ENCODE measurements around the gene RNF8. TPM values are rescaled to one million over a fixed set of nuclear protein-coding genes. Genes with fewer than 3 reads are reported as not detected.
"Not testable (repeated sequence)": the region's sequence is repeated elsewhere in the genome, so short reads cannot be mapped to it uniquely, and the experiment has no call there.

The RNF8 gene
- total and polyA plus RNA-seq, 9 of the 15 experiments (the other 6 are each of a cell fraction or from before 2014, with no cell fraction given), result 10.6 to 47.0 (median 37.5) TPM

DNA sequence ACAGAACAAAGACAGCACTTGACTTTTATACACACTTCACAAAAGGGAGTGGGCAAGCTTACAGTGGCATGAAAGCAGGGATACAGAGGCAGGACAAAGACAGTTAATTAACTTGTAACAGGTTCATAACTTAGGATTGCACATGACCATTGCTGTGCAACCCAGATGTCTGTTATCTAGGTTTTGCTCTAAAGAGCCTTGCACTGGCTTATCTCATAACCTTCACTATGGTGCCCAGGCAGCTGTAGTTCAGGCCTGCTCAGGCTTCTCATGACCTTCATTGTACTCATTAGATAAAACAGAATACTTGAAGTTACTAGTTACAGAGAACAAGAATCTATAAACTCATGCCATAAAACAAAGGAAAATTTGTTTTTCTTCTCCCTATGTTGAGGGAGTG lies 47.9 kb downstream of the RNF8 start (continued):
- TF ChIP-seq, protein P1, sequence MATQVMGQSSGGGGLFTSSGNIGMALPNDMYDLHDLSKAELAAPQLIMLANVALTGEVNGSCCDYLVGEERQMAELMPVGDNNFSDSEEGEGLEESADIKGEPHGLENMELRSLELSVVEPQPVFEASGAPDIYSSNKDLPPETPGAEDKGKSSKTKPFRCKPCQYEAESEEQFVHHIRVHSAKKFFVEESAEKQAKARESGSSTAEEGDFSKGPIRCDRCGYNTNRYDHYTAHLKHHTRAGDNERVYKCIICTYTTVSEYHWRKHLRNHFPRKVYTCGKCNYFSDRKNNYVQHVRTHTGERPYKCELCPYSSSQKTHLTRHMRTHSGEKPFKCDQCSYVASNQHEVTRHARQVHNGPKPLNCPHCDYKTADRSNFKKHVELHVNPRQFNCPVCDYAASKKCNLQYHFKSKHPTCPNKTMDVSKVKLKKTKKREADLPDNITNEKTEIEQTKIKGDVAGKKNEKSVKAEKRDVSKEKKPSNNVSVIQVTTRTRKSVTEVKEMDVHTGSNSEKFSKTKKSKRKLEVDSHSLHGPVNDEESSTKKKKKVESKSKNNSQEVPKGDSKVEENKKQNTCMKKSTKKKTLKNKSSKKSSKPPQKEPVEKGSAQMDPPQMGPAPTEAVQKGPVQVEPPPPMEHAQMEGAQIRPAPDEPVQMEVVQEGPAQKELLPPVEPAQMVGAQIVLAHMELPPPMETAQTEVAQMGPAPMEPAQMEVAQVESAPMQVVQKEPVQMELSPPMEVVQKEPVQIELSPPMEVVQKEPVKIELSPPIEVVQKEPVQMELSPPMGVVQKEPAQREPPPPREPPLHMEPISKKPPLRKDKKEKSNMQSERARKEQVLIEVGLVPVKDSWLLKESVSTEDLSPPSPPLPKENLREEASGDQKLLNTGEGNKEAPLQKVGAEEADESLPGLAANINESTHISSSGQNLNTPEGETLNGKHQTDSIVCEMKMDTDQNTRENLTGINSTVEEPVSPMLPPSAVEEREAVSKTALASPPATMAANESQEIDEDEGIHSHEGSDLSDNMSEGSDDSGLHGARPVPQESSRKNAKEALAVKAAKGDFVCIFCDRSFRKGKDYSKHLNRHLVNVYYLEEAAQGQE (IDR thresholded peaks at IDR 0.05; ENCODE audit: borderline replicate concordance), result peak; percentile 5; the same call in 1 of the 2 replicates
- TF ChIP-seq, protein P1 (CRISPR knock-in tag; IDR thresholded peaks at IDR 0.05; ENCODE audit: low read depth), result not testable (repeated sequence)
- peak; percentile 69; the same call in 1 of the 2 replicates for TF ChIP-seq ZKSCAN8 (CRISPR knock-in tag; IDR thresholded peaks at IDR 0.05)
- peak; percentile 61; the same call in 1 of the 2 replicates for TF ChIP-seq FOXM1 (IDR thresholded peaks at IDR 0.05; ENCODE audit: low read depth)
- TF ChIP-seq FOXM1 (CRISPR knock-in tag; IDR thresholded peaks at IDR 0.05; ENCODE audit: low read depth); TEAD4 (CRISPR knock-in tag; IDR thresholded peaks at IDR 0.05; ENCODE audit: borderline replicate concordance); MYNN (CRISPR knock-in tag; IDR thresholded peaks at IDR 0.05): not testable (repeated sequence)
- TF ChIP-seq FOSL1 (tag; conservative IDR thresholded peaks at IDR 0.05), result peak; percentile 45; the same call in 1 of the 2 replicates
- 0 out of 4 replicates have a peak, but pooled peaks of 1 of the 2 experiments have one; percentile 17 for TF ChIP-seq FOXA3 (CRISPR knock-in tag; conservative IDR thresholded peaks at IDR 0.05 in 1 of 2, IDR thresholded peaks at IDR 0.05 in 1 of 2)
- TF ChIP-seq, protein P2, sequence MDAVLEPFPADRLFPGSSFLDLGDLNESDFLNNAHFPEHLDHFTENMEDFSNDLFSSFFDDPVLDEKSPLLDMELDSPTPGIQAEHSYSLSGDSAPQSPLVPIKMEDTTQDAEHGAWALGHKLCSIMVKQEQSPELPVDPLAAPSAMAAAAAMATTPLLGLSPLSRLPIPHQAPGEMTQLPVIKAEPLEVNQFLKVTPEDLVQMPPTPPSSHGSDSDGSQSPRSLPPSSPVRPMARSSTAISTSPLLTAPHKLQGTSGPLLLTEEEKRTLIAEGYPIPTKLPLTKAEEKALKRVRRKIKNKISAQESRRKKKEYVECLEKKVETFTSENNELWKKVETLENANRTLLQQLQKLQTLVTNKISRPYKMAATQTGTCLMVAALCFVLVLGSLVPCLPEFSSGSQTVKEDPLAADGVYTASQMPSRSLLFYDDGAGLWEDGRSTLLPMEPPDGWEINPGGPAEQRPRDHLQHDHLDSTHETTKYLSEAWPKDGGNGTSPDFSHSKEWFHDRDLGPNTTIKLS (IDR thresholded peaks at IDR 0.05; ENCODE audit: borderline replicate concordance, low read depth), result peak; percentile 24; the same call in 1 of the 2 replicates
- 0 out of 2 replicates have a peak, but pooled peaks have one; percentile 38 for TF ChIP-seq ZNF584 (CRISPR knock-in tag; IDR thresholded peaks at IDR 0.05; ENCODE audit: low read depth)
- TF ChIP-seq CTBP1 (IDR thresholded peaks at IDR 0.05; ENCODE audit: borderline replicate concordance), result peak; percentile 74; the same call in 1 of the 2 replicates
- TF ChIP-seq CBFA2T2 (conservative IDR thresholded peaks at IDR 0.05), result peak; percentile 95
- TF ChIP-seq KDM1A (IDR thresholded peaks at IDR 0.05), result peak; percentile 45 to 70; a peak in 3 of 4 replicates
- TF ChIP-seq ZFX (CRISPR knock-in tag; IDR thresholded peaks at IDR 0.05), result peak; percentile 51
- TF ChIP-seq ESRRA (IDR thresholded peaks at IDR 0.05; ENCODE audit: borderline replicate concordance, low read depth), result peak; percentile 89
- TF ChIP-seq TEAD4 (IDR thresholded peaks at IDR 0.05; ENCODE audit: low read length), result peak; percentile 93
- TF ChIP-seq RCOR1 (IDR thresholded peaks at IDR 0.05; ENCODE audit: borderline replicate concordance in 1 of 2, low read depth in 2 of 2, low read length in 2 of 2), result peak in 1 of 2 experiments; percentile 83; a peak in 3 of 4 replicates
- TF ChIP-seq MYNN (IDR thresholded peaks at IDR 0.05), result peak; percentile 88; the same call in 1 of the 2 replicates
- peak; percentile 90 for TF ChIP-seq NCOR1 (IDR thresholded peaks at IDR 0.05)
- TF ChIP-seq TBL1XR1 (IDR thresholded peaks at IDR 0.05; ENCODE audit: low read length in 2 of 2), result 0 out of 4 replicates have a peak, but pooled peaks of 1 of the 2 experiments have one; percentile 61
